Retinal pigment epithelial cell (primary cell): ENCODE results near the gene FOXS1.

Experiments
- DNase-seq: peaks from one replicate; pipeline ENCODE4 v3.0.0-alpha.2; 2010; ENCODE audit warnings: low read depth
- H3K4me3 ChIP-seq: 2 replicates; pipeline ENCODE4 v1.5.1; 2011; ENCODE audit warnings: mild to moderate bottlenecking, low read length, control low read depth, moderate library complexity
- TF ChIP-seq, protein P1 (sequence below): conservative IDR thresholded peaks from 2 replicates; pipeline ENCODE4 v1.5.1; 2011; ENCODE audit warnings: low read depth, low read length, control low read depth, inconsistent platforms

Gene FOXS1

DNA sequence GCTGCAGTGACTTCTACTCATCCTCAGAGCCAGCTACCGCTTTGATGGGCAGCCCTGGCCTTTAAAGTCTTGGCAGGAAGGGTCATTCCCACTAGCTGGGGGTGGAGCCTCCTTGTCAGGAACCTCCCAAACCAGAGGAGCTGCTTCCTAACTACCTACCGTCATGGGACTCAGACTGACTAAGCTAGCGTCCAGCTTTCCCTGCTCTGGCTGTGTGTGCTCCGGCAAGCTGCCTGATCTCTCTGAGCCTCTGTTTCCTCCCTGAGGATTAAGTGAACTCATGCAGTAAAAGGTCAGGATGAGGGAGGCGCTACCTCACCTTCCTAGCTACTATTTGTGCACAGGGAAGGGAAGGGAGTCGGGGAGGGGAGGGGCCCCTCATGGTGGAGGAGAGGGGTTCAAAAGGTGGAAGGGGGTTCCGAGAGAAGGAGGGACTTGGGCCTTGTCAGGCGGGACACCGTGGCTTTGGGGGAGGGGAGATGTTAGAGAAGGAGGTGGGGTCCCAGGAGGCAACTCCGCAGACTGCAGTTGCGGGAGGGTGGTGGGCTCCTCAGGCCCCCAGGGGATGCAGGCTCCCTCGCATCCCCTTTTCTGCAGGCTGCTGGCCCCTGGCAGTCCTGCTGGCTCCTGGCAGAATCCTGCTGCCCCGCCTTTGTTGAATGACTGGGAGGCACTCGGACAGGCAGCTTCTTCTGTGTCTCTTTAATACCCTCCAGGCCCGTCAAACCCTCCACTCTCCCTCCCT lies 15.2 kb upstream of the FOXS1 start:
- H3K4me3 ChIP-seq = peak overlapping the region; percentile 44
- TF ChIP-seq, protein P1, sequence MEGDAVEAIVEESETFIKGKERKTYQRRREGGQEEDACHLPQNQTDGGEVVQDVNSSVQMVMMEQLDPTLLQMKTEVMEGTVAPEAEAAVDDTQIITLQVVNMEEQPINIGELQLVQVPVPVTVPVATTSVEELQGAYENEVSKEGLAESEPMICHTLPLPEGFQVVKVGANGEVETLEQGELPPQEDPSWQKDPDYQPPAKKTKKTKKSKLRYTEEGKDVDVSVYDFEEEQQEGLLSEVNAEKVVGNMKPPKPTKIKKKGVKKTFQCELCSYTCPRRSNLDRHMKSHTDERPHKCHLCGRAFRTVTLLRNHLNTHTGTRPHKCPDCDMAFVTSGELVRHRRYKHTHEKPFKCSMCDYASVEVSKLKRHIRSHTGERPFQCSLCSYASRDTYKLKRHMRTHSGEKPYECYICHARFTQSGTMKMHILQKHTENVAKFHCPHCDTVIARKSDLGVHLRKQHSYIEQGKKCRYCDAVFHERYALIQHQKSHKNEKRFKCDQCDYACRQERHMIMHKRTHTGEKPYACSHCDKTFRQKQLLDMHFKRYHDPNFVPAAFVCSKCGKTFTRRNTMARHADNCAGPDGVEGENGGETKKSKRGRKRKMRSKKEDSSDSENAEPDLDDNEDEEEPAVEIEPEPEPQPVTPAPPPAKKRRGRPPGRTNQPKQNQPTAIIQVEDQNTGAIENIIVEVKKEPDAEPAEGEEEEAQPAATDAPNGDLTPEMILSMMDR = no peak
- DNase-seq = no peak

DNA sequence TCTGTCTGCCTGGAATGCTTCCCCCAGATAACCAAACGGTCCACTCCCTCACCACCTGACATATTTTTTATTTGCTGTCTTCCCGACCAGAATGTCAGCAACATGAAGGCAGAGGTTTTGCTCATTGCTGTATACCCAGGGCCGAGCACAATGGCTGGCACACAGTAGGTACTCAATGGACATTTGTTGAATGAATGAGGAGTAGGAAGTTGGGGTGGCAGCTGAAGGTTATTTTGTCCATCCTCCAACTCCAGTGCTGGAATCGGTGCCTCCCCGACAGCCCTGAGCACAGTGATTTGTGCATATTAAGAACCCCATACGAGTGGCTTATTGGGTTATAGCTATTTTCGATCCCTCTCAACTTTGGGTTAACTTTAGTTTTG lies 14.6 kb upstream of the FOXS1 start:
- no peak overlapping the region for H3K4me3 ChIP-seq
- TF ChIP-seq, protein P1 = no peak

DNA sequence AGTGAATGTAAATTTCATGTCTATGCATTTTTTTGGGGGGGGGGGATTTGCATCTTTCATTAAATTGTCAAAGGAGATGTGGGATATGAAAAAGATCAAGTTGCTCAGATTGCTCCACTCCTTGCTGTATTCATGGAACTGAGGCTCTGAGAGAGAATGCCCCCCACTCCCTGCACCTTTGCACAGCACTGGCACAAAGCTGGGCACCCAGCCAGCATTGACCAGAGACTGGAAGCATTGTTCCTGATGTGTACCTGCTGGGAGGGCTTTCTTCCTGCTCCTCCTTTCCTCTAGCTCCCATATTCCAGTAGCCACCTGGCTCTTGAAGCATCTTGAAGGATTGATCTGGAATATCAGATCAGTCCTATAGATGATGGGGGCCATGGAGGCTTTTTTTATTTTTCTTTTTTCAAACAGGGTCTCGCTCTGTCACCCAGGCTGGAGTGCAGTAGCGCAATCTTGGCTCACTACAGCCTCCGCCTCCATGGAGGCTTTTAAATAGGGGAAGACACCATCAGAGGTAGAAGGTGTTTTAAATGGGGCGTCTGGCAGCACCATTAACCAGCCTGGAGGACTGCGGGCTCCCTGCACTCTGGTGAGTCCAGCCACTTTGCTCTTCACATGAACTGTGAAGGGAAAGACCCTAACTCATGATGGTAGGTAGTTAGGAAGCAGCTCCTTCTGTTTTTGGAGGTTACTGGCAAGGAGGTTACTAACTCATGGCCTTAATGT lies 14.0 kb upstream of the FOXS1 start:
- H3K4me3 ChIP-seq = no peak overlapping the region
- TF ChIP-seq, protein P1 = no peak
- DNase-seq = no peak

More for the DNA sequence above, 14.6 kb upstream of the FOXS1 start:
- no peak for DNase-seq

DNA sequence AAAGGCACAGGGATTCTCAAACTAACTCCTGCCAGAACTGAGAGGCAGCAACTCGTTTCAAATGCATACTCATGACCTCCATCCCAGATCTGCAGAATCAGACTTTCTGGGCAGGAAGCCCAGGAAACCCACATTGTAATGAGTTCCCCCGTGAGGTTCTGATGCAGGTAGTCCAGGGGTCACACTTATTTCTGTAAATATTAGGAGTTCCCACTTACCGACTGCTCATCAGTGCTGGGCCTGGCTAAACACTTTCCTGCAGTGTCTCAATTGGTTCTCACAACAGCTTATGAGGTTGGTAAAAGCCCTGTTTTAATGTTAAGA lies 13.3 kb upstream of the FOXS1 start:
- DNase-seq = no peak
- TF ChIP-seq, protein P1 = no peak
- H3K4me3 ChIP-seq = no peak overlapping the region

DNA sequence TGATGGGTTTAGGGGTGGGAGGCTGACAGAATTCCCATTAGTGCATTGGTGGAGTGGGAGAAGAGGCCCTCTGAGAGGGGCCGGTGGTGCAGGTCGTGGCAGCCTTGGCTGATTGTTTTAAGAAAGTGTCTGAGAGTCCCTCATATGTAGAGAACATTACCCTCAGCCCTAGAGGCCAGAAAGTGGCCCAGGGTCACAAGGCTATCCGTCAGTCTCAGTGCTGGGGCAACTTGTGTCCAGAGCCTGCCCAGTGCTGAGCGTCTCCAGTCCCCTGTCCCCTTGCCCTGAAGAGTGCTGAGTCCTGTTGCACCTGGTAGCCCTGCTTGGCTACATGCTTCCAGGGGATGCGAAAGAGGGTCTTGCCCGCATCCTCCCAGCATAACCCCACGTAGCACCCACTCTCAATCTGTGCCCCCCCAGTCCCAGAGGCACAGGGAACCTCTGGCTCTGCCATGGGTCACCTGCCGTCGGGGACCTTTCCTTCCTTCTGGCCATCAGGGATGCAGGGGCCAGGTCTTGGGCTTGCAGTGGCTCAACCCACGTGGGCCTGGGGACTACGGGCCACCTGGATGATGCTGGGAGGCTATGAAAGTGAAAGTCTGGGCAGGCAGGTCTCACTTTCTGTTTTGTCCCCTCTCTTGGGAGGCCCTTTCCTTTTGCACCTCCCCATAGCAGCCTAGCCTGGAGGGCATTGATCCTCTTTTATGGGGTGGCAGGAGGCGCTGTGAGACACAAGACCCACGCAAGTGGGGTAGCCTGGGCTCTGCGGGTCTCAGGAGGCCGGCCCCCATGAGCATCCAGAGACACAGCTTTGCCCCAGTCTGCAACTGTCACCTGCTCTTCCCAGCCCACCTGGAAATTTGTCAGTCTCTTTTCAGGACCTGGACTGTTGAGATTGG lies 12.7 kb upstream of the FOXS1 start:
- TF ChIP-seq, protein P1 = no peak
- no peak overlapping the region for H3K4me3 ChIP-seq
- no peak for DNase-seq

DNA sequence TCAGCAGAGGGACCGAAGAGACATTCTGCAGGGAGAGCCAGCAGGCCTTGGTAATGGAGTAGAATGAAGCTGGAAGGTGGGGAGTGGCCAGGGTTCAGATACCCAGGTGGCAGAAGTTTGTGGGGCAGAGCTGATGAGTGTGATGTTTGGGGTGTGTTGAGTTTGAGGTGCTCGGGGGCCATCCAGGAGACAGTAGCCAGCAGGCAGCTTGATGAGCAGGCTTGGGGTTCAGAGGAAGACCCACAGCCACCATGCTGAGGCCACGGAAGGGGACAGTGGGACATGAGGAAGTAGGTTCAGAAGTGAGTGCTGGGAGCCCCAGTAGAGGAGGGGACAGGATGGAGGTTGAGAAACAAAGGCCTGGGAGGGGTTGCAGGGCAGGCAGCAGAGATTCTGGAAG lies 11.1 kb upstream of the FOXS1 start:
- TF ChIP-seq, protein P1 = no peak
- no peak for DNase-seq
- H3K4me3 ChIP-seq = no peak overlapping the region
